HepG2 (cell line): ENCODE measurements around the gene DRAP1. TPM values are rescaled to one million over a fixed set of nuclear protein-coding genes. Genes with fewer than 3 reads are reported as not detected.

Source experiments
- ATF2 ChIP-seq: sonication (generic); formaldehyde crosslinking; IDR thresholded peaks from 2 replicates; pipeline ENCODE4 v1.4.0; 2020; ENCODE audit warnings: missing genetic modification reagents
- BCL6 ChIP-seq: IDR thresholded peaks from 2 replicates; pipeline ENCODE4 v1.6.1; 2016; ENCODE audit warnings: missing genetic modification reagents, missing compliant biosample characterization
- BRD4 ChIP-seq: sonication (generic); formaldehyde crosslinking; IDR thresholded peaks from 2 replicates; pipeline ENCODE4 v1.4.0; 2020; ENCODE audit warnings: missing genetic modification reagents
- CBX2 ChIP-seq, 2 experiments: fragments of 200-600 bp in 1 of 2; sonication (generic); formaldehyde crosslinking in 1 of 2; IDR thresholded peaks; 2 replicates each; pipeline versions ENCODE4 v1.7.0 to v1.8.1; 2018 to 2022; ENCODE audit warnings: low read depth in 2 of 2, low read length in 1 of 2, mild to moderate bottlenecking in 1 of 2, missing genetic modification reagents in 1 of 2
- CSRNP2 ChIP-seq: sonication (generic); formaldehyde crosslinking; conservative IDR thresholded peaks from 2 replicates; pipeline ENCODE4 v1.8.0; 2022; ENCODE audit warnings: low read depth, missing genetic modification reagents
- GZF1 ChIP-seq: sonication (generic); formaldehyde crosslinking; IDR thresholded peaks from 2 replicates; pipeline ENCODE4 v1.5.1; 2020; ENCODE audit warnings: mild to moderate bottlenecking, missing genetic modification reagents
- IRF1 ChIP-seq: sonication (generic); formaldehyde crosslinking; IDR thresholded peaks from 2 replicates; pipeline ENCODE4 v1.4.0; 2020; ENCODE audit warnings: low read depth, mild to moderate bottlenecking, missing genetic modification reagents
- KDM5B ChIP-seq: sonication (generic); formaldehyde crosslinking; IDR thresholded peaks from 2 replicates; pipeline ENCODE4 v1.4.0; 2020; ENCODE audit warnings: missing genetic modification reagents, mild to moderate bottlenecking, borderline replicate concordance
- MTF1 ChIP-seq: sonication (generic); formaldehyde crosslinking; IDR thresholded peaks from 2 replicates; pipeline ENCODE4 v1.5.0; 2020; ENCODE audit warnings: missing genetic modification reagents
- NBN ChIP-seq: fragments of 450-650 bp; conservative IDR thresholded peaks from 2 replicates; pipeline ENCODE4 v1.6.1; 2017
- SNAPC2 ChIP-seq: sonication (generic); formaldehyde crosslinking; IDR thresholded peaks from 2 replicates; pipeline ENCODE4 v1.8.1; 2022; ENCODE audit warnings: mild to moderate bottlenecking, missing genetic modification reagents
- STAT5B ChIP-seq: sonication (generic); formaldehyde crosslinking; IDR thresholded peaks from 2 replicates; pipeline ENCODE4 v1.4.0; 2020; ENCODE audit warnings: missing genetic modification reagents
- THAP9 ChIP-seq: sonication (generic); formaldehyde crosslinking; IDR thresholded peaks from 2 replicates; pipeline ENCODE4; 2020; ENCODE audit warnings: missing genetic modification reagents, mild to moderate bottlenecking, borderline replicate concordance
- TMF1 ChIP-seq: sonication (generic); formaldehyde crosslinking; IDR thresholded peaks from 2 replicates; pipeline ENCODE4 v1.8.1; 2022; ENCODE audit warnings: low read depth, missing genetic modification reagents
- ZBTB7B ChIP-seq: sonication (generic); formaldehyde crosslinking; IDR thresholded peaks from 2 replicates; pipeline ENCODE4 v1.4.0; 2020; ENCODE audit warnings: missing genetic modification reagents
- ZNF343 ChIP-seq: sonication (generic); formaldehyde crosslinking; IDR thresholded peaks from 2 replicates; pipeline ENCODE4 v1.4.0; 2020; ENCODE audit warnings: mild to moderate bottlenecking, missing genetic modification reagents
- ZNF362 ChIP-seq: sonication (generic); formaldehyde crosslinking; IDR thresholded peaks from 2 replicates; pipeline ENCODE4 v1.4.0; 2020; ENCODE audit warnings: missing genetic modification reagents, mild to moderate bottlenecking, borderline replicate concordance
- ZNF530 ChIP-seq: sonication (generic); formaldehyde crosslinking; IDR thresholded peaks from 2 replicates; pipeline ENCODE4 v1.5.0; 2020; ENCODE audit warnings: low read depth, mild to moderate bottlenecking, missing genetic modification reagents
- ZNF614 ChIP-seq: IDR thresholded peaks from 2 replicates; pipeline ENCODE4 v1.6.1; 2018; ENCODE audit warnings: missing biosample characterization, missing genetic modification reagents, inconsistent platforms, borderline replicate concordance
- ZSCAN20 ChIP-seq: sonication (generic); formaldehyde crosslinking; IDR thresholded peaks from 2 replicates; pipeline ENCODE4 v1.4.0; 2020; ENCODE audit warnings: missing genetic modification reagents, mild to moderate bottlenecking, borderline replicate concordance
- polyA plus RNA-seq, 8 experiments: library from polyadenylated mRNA; depleted of rRNA in 3 of 8; stranded (reverse) in 7 of 8; unstranded in 1 of 8; fragments of >200 nt; fragmentation: Illumina TruSeq in 4 of 8; extraction: Trizol in 4 of 8; gene quantifications; 2 replicates each; pipeline versions ENCODE4 v1.2.1 to v1.2.3, GENCODE V29; 2011 to 2016; ENCODE audit warnings: low read depth in 4 of 8, missing spikeins in 1 of 8, mixed read lengths in 1 of 8; ENCODE audit not compliant: insufficient read depth in 1 of 8
- total RNA-seq, 5 experiments: library from RNA; depleted of rRNA; stranded (reverse); fragments of >200 nt; fragmentation: Illumina TruSeq; extraction: Trizol; gene quantifications; 2 replicates each; pipeline ENCODE4 v1.2.3, GENCODE V29; 2016; ENCODE audit warnings: low read depth in 1 of 5
- TF ChIP-seq, protein P1 (sequence below): sonication (generic); formaldehyde crosslinking; conservative IDR thresholded peaks from 2 replicates; pipeline ENCODE4 v1.4.0; 2020; ENCODE audit warnings: missing genetic modification reagents

DRAP1 gene
- total and polyA plus RNA-seq, 2 of the 13 experiments (the other 11 are each of a cell fraction or from before 2014, with no cell fraction given): 46.8 to 52.3 TPM

GRCh38 chr11:65884716-65885092 is 34.5 kb upstream of the DRAP1 start (continued):
- TF ChIP-seq ZNF530 (CRISPR knock-in tag) (no peak), BRD4 (CRISPR knock-in tag) (no peak), SNAPC2 (CRISPR knock-in tag) (no peak), GZF1 (CRISPR knock-in tag) (no peak), ZSCAN20 (CRISPR knock-in tag) (no peak), CBX2 (IDR thresholded peaks at IDR 0.05; ENCODE audit: low read depth, low read length) (no peak), CBX2 (CRISPR knock-in tag; IDR thresholded peaks at IDR 0.05; ENCODE audit: low read depth) (no peak), ZBTB7B (no peak), KDM5B (CRISPR knock-in tag) (peak; percentile 41; the same call in 1 of the 2 replicates), ZNF343 (no peak), CSRNP2 (CRISPR knock-in tag) (no peak), ZNF362 (CRISPR knock-in tag) (no peak), STAT5B (CRISPR knock-in tag) (no peak), THAP9 (CRISPR knock-in tag) (0 out of 2 replicates have a peak, but pooled peaks have one; percentile 40), ATF2 (CRISPR knock-in tag) (peak; percentile 20; the same call in 1 of the 2 replicates), MTF1 (CRISPR knock-in tag) (no peak), TMF1 (CRISPR knock-in tag) (no peak), NBN (no peak), IRF1 (CRISPR knock-in tag) (no peak), BCL6 (CRISPR knock-in tag) (no peak), ZNF614 (0 out of 2 replicates have a peak, but pooled peaks have one; percentile 40)
- TF ChIP-seq, protein P1, sequence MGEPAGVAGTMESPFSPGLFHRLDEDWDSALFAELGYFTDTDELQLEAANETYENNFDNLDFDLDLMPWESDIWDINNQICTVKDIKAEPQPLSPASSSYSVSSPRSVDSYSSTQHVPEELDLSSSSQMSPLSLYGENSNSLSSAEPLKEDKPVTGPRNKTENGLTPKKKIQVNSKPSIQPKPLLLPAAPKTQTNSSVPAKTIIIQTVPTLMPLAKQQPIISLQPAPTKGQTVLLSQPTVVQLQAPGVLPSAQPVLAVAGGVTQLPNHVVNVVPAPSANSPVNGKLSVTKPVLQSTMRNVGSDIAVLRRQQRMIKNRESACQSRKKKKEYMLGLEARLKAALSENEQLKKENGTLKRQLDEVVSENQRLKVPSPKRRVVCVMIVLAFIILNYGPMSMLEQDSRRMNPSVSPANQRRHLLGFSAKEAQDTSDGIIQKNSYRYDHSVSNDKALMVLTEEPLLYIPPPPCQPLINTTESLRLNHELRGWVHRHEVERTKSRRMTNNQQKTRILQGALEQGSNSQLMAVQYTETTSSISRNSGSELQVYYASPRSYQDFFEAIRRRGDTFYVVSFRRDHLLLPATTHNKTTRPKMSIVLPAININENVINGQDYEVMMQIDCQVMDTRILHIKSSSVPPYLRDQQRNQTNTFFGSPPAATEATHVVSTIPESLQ (CRISPR knock-in tag): no peak
